Epithelial cell of proximal tubule (primary cell): ENCODE measurements around the gene MED28. TPM values are rescaled to one million over a fixed set of nuclear protein-coding genes. Genes with fewer than 3 reads are reported as not detected.

Experiments used
- DNase-seq: peaks from one replicate; pipeline ENCODE4 v3.0.0-alpha.2; 2011; ENCODE audit warnings: low read depth
- H3K4me3 ChIP-seq: 2 replicates; pipeline ENCODE4 v1.5.1; 2011; ENCODE audit warnings: low read depth, mild to moderate bottlenecking, low read length
- CTCF ChIP-seq: conservative IDR thresholded peaks from 2 replicates; pipeline ENCODE4 v1.5.1; 2012; ENCODE audit warnings: low read depth, mild to moderate bottlenecking, low read length
- total RNA-seq: library from RNA; depleted of rRNA; stranded (reverse); fragments of >200 nt; gene quantifications from 2 replicates; pipeline ENCODE4 v1.2.3, GENCODE V29; 2015

The MED28 gene
- total RNA-seq, 1 donor from 2014 or later = 6.9 TPM

- DNase-seq = no peak
- no peak overlapping the region for H3K4me3 ChIP-seq
- TF ChIP-seq CTCF = no peak
Measured at GRCh38 chr4:17662694-17663093, 48.3 kb downstream of the MED28 start.

- no peak overlapping the region for H3K4me3 ChIP-seq
- no peak for TF ChIP-seq CTCF
- no peak for DNase-seq
Measured at GRCh38 chr4:17664755-17665154, 50.3 kb downstream of the MED28 start.

GRCh38 chr4:17665346-17665745 lies 50.9 kb downstream of the MED28 start:
- no peak for TF ChIP-seq CTCF
- no peak overlapping the region for H3K4me3 ChIP-seq
- DNase-seq = no peak

- TF ChIP-seq CTCF = no peak
- no peak for DNase-seq
- H3K4me3 ChIP-seq = no peak overlapping the region
Measured at GRCh38 chr4:17665852-17666251, 51.4 kb downstream of the MED28 start.

GRCh38 chr4:17667253-17667652 lies 52.8 kb downstream of the MED28 start:
- no peak for TF ChIP-seq CTCF
- H3K4me3 ChIP-seq = no peak overlapping the region
- no peak for DNase-seq

GRCh38 chr4:17667653-17668201 lies 53.3 kb downstream of the MED28 start:
- TF ChIP-seq CTCF = no peak
- H3K4me3 ChIP-seq = no peak overlapping the region
- no peak for DNase-seq

- no peak for TF ChIP-seq CTCF
Measured at GRCh38 chr4:17670423-17670822, 56.0 kb downstream of the MED28 start.

More at GRCh38 chr4:17670423-17670822, 56.0 kb downstream of the MED28 start:
- DNase-seq = no peak
- H3K4me3 ChIP-seq = no peak overlapping the region
